RPMI7951 (cell line): ENCODE results near the gene MROH7. TPM values are rescaled to one million over a fixed set of nuclear protein-coding genes. Genes with fewer than 3 reads are reported as not detected.

Source experiments
- DNase-seq: peaks from one replicate; pipeline ENCODE4 v3.0.0-alpha.2; 2012; ENCODE audit warnings: low read depth
- total RNA-seq: library from RNA; depleted of rRNA; stranded (reverse); fragments of >200 nt; shearing (Covaris generic); gene quantifications from 2 replicates; pipeline ENCODE4 v1.2.3, GENCODE V29; 2014

Gene MROH7
- total RNA-seq, 1 experiment from 2014 or later = not detected

DNA sequence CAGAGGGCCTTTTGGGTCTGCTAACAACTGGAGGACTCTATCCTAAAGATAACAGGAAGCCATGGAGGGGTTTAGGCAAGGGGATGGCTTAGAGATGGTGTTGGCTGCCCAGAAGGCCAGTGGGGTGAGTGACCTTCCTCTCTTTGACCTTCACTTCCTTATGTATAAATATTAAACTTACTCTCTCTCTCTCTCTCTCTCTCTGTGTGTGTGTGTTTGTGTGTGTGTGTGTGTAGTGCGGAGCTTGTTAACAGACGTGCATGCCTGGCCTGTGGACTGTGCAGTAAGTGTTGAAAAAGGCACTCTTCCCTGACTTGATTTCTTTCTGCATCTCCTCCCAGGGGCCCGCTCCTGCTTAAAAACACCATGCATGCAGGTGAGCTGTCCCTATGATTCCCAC, 10.0 kb downstream of the MROH7 start:
- DNase-seq = no peak

DNA sequence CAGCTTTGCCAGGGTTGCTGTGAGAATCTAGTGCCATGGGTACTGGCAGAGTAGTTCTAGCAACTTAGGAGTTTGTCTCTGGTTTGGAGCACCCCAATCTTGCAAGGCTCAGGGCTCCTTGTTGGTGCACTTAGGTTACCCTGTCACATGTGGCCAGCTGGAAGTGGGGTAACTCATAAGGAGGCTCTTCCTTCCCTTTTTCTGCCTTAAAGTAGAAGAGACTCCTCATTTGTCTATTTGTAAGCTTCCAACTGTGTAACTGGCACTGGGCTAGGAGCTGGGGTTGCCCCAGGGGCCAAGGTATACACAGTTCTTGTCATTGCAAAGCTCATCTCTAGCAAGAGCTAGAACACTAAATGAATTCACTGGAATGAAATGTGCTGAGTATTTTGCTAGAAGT, 10.6 kb downstream of the MROH7 start:
- no peak for DNase-seq

DNA sequence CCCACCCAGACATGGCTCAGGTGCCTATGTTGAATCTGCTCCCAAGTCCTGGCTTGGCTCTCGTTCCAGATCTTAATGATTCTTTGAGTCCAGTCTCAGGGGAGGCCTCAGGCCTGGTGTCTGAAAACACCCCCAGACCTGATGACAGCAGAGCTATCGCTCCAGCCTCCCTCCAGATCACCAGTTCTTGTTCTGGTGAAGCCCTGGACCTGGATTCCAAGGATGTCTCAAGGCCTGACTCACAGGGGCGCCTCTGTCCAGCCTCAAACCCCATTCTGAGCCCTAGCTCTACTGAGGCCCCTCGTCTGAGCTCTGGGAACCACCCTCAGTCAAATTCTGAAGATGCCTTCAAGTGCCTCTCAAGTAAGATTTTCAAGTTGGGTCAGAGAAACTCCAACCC, 11.4 kb downstream of the MROH7 start:
- DNase-seq = no peak

DNA sequence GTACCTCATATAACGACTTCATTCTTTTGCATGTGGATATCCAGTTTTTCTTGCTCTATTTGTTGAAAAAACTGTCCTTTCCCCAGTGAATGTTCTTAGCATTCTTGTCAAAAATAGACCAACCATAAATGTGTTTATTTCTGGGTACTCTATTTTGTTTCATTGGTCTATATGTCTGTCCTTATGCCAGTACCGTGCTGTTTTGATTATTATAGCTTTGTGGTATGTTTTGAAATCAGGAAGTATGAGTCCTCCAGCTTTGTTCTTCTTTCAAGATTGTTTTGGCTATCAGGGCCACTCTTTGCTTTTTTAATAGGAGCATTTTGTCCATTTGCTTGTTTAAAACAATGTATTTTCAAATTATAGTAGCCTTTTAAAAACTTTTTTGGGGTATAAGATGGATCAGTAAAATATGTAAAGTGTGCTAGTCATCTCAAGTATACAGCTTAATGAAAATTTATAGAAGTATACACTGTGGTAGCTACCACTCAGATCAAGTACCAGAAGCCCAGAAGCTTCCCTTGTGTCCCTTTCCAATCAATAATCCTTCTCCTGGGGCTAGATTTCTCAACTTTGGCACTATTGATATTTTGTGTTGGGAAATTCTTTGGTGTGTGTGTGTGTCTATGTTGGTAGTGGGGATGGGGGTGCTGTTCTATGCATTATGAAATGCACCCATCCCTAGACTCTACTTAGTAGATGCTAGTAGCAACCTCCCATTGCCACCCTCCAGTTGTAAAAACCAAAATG, 16.8 kb downstream of the MROH7 start:
- DNase-seq = no peak

DNA sequence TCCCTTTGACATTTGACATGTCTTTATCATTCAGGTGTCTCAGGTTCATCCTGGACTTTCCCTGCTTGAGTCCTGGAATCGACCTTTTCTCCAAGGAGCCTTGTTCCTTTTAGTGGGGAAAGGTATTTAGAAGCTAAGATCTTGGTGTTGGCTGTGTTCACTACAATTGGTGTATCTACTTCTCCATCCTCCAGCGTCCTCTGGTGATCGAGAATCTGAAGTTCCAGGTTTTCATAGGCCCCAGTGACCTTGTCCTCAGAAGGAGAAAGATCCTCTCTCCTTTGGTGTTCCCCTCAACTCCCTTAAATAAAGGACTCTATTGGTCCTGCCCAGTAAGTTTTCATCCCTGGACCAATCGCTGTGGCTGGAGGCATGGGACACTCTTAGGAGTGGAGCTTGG, 22.1 kb downstream of the MROH7 start:
- DNase-seq = no peak

DNA sequence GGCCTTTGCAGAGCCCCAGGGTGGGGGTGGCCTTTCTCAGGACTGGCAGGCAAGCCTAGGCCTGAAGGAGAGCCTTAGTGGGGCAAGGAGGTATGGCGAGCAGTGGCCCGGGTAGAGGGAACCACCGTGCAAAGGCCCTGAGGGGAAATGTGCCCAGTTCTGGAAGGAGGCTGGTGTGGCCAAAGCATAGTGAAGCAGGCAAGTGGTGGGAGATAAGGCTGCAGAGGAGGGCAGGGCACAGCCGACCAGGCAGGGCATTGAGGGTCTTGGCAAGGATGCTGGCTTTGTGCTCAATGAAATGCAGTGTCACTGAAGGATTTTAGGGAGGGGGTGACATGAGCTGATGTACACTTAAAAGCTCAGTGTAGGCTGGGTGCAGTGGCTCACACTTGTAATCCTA, 22.8 kb downstream of the MROH7 start:
- DNase-seq = no peak

DNA sequence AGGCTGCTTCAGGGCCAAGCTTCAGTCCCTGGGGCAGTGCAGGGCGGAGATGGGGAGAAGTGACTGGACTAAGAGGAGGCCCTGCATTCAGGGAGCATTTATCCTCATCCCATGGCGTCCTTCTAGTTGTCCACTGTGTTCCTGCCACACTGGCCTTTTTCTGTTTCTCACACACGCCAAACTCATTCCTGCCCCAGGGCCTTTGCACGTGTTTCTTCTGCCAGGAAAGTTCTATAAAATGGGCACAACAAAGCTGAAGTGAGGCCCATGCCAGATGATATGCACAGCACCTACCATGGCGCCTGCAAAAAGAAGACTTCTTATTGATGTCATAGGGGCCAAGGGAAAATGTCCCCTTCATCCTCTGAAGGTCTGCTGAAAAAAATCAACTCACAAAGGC, 24.3 kb downstream of the MROH7 start:
- no peak for DNase-seq

DNA sequence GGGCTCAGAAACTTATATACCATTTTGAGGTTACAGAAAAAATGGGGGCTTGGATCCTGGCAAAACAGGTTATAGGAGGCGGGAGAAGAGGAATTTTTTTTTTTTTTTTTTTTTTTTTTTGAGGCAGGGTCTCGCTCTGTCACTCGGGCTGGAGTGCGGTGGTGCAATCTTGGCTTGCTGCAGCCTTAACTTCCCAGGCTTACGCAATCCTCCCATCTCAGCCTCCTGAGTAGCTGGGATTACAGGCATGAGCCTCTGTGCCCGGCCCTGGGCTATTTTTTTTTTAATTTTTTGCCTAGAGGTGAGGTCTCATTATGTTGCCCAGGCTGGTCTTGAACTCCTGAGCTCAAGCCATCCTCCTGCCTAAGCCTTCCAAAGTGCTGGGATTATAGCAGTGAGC, 24.7 kb downstream of the MROH7 start:
- DNase-seq = no peak

DNA sequence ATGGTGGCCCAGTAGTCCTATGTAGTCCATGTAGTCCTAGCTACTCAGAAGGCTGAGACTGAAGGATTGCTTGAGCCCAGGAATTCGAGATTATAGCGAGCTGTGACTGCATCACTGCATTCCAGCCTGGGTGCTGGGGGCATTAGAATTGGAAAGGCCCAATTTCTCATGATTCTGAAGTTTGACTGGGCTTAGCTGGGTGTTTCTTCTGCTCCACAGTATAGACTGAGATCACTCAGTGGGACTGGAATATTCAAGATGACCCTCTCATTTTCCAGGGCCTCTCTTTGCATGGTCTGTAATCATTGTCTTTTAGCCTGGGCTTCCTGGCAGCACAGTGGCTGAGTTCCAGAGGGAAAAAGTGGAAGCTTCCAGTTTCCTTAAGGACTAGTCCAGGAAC, 26.2 kb downstream of the MROH7 start:
- DNase-seq = no peak

DNA sequence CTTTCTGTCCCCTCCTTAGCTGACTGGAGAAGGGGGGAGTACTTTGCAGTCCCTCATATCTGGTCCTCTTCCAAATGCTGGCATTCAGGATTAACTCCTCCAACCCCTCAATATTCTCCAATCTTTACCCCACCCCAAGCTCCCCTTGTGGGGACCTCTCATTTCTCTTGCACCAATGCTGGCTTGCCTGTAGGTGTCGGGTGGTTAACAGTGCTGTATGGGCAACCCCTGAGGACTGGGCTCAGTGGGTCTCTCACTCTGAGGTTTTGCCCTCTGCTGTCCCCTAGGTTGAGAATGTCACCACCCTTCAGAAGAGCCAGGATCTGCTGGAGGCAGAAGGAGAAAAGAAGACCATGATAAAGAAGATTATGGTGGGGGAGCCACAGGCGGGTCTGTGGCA, 27.0 kb downstream of the MROH7 start:
- no peak for DNase-seq

DNA sequence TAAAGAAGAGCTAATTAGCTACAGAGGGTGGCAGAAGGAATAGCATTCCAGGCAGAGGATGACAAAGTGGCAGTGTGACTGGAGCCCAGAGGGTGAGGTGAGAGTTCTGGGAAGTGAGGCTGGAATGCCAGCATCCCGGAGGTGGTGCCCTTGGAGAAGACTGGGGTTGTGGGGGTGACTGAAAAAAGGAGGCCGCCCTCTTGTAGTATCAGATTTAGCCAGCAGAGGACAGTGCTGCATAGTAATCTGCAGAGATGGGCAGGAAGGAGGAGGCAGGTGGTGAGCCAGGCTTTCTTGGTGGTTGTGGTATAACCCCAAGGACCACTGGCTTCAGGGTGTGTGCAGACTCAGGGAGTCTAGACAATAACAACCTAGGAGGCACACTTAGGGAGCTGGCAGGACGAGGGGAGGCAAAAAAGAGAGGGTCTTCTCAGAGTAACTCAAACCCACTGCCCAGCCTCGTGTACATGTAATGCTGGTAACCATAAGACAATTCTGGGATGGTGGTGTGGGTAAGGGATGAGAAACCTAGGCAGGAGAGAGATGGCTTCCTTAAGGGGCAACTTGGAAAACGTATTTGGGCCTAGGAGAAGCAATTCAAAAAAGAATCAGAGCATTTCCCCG, 30.5 kb downstream of the MROH7 start:
- peak; percentile 41 for DNase-seq

DNA sequence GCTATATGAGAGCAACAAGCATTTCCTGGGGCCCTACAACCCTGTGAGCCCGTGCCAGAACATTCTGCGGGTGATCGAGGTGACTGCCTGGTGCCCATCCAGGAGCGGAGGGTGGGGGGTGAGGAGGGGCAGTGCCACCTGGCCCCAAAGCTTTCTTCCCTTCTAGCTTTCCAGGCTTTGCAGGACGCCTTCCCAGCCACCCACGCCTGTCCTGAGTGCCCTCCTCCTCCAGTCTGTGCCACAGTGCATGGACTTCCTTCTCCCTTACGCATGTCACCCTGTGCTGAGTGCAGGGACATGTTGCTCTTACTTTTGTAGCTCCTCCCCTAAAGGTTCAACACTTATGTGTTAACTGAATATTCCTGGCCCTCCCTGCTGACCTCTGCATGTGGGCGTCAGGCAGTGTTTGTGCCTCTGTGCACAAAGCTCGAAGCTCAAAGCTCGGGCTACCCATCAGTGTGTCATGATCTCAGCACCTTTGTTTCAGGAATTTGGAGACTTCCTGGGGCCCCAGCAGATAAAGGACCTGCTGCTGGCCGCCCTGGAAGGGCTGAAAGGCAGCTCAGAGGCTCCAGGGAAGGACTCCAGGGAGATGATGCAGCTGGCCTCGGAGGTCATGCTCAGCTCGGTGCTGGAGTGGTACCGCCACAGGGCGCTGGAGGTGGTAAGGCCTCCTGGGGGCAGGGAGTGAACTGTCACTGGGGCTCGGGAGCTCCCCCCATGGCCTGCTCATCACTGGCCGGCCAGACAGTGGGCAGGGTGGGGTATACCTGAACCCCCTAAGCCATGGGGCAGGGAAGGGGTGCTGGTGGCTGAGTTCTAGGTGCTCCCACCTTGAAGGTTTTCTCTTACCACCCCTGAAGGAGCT, 37.4 kb downstream of the MROH7 start:
- DNase-seq = no peak

DNA sequence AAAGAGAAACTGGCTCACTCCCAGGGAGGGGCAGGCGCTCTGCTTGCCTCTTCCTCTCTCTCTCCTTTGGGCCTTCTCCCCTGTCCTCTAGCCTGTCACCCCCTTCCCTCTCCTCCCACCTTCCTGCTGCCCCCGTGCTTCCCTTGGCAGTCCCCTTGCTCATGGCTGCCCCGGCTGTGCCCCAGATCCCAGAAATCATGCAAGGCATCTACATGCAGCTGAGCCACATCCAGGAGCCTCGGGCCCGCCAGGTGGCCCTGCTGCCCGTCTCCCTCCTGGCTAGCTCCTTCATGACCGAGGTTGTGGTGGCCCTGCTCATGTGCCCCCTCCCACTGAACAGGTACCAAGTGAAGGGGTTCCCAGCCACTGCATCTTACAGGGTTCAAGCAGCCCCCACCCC, 38.1 kb downstream of the MROH7 start:
- DNase-seq = no peak

DNA sequence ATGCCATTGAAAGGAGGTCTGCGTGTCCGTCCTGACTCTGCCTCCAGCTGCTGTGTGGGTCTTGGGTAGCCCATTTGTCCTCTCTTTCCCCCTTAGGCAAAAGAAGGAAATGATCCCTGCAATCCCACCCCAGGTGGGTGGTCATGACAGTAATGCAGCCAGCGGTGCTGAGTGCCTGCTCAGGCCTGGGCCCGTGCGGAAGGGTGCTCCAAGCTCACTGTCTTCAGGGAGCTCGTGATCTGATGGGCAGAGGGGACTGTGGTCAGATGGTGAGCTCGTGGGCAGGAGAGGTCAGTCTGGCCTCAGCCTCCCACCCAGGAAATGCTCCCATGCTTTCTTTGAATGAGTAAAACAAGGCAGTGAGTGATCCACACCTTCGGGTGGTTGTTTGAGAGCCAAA, 38.8 kb downstream of the MROH7 start:
- no peak for DNase-seq

DNA sequence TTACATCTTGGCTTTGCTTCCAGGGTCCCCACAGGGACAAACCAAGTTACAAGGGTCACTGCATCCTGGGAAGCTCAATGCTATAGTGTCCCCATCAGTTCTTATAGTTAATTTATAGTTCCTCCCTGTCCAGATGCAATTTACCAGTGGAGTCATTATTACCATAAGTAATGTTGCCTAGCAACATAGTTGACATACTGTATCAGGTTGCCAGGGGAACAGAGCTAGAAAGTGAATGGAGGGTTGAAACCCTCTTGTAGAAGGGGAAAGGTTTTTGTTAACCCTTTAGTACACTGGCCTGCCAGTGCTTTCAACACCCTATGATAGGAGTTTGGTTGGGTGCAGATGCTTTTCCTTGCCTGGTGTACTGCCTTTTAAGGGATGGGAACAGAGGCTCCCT, 39.8 kb downstream of the MROH7 start:
- no peak for DNase-seq

DNA sequence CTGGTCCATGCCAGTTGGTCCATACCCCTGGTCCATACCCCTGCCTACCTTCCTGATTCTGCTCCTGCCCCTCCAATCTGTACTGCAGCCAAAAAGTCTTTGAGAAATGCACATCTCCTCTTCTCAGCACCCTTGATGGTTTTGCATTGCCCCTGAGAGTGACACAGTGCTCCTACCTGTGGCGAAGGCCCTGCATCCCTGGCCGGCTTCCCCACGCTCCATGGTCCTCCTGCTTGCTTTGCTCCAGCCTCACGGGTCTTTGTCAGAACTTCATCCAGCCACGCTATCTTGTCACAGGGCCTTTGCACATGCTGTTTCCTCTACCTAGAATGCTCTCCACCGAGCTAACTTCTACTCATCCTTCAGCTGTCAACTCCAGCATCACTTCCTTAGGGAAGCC, 41.9 kb downstream of the MROH7 start:
- no peak for DNase-seq

DNA sequence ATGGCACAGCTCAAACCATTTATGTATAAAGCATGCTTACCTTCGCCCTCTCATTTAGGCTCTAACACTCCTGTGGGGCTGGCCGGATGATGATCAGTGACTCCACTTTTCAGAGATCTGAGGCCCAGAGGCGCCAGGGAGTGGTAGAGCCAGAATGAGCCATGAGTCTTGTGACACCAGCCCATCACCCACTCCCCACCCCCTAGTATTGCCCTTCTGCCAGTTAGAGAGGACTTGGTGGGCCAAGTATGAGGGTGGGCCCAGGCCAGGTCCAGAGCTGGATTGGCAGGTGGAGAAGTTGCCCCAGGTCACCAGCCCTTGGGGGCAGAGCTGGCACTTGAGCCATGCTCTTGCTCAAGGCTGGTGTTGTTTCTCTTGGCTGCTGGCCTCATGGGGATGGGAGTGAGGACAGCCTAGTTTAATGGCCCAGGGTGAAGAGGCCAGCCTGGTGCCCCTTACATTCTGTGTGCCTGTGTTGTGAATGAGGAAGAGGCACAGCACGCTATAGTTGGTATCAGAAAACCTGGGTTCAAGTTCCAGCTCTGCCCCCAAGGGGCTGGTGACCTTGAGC, 43.8 kb downstream of the MROH7 start:
- DNase-seq = no peak

DNA sequence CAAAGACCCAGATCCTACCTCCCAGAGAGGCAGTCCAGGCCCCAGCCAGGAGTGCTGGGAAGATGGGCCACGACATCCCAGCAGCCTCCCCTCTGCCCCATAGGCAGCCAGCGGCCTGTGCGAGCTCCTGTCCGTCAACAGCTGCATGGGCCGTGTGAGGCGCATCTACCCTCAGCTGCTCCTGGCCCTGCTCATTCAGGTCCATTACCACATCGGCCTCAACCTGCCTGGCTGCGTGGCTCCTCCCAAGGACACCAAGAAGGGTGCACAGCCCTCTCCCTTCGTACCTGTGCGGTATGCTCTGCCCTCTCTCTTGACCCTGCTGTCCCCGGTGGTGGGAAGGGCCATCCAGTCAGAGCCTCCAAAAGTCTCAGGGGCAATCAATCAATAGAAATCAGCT, 44.6 kb downstream of the MROH7 start:
- DNase-seq = no peak

DNA sequence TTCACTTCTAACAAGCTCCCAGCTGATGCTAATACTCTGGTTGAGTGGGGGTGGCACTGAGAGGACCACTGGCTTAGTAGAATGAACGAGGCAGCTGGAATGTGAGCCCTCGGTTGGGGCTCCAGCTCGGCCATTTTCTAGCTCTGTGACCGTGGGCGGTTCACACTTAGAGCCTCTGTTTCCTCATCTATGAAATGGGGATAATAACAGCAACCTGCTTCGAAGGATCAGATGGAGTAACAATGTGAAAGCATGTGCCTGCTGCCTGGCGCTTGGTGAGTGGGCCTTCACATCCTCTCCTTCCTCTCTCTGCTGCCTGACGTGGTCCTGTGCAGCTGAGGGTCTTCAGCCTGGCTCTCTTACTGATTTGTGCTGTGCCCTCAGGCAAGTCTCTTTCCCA, 53.2 kb downstream of the MROH7 start:
- DNase-seq = no peak

DNA sequence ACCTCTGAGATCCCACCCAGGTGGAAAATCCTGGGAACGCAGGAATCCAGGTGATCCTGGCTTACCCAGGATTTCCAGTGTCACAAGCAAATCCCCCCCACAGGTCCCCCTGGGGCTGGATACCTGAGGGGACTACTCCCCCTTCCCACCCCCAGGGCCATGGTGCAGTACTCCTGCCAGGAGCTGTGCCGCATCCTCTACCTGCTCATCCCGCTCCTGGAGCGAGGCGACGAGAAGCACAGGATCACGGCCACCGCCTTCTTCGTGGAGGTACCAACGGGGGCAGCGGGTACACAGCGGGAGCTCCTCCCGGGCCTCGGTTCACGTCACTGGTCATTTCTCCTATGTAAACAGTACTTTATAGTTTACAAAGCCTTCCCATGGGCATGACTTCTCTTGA, 53.6 kb downstream of the MROH7 start:
- no peak for DNase-seq

DNA sequence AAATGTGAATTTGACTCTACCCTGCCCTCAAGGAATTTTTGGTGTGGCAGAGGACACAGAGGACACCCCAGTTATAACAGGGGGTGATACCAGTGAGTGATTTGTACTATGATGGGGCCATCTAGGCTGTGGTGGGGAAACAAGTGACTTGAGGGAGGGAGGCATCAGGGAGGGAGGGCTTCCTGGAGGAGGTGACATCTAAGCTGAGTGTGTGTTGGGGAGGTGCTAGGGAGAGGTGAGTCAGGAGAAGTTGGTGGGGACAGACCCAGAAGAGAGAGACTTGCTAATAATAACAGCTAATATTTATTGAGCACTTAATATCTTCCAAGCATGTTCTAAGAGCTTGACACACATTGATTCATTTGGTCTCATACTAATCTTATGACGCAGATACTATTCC, 54.2 kb downstream of the MROH7 start:
- no peak for DNase-seq

DNA sequence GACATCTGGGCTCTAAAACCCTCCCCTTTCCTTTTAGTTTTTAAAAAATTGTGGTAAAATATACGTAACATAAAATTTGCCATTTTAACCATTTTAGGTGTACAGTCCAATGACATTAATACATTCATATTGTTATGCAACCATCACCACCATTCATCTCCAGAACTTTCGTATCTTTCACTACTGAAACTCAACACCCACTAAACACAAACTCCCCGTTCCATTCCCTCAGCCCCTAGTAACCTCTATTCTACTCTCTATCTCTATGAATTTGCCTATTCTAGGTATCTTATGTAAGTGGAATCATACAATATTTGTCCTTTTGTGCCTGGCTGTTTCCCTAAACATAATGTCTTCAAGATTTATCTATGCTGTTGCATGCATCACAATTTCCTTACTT, 54.7 kb downstream of the MROH7 start:
- DNase-seq = no peak

DNA sequence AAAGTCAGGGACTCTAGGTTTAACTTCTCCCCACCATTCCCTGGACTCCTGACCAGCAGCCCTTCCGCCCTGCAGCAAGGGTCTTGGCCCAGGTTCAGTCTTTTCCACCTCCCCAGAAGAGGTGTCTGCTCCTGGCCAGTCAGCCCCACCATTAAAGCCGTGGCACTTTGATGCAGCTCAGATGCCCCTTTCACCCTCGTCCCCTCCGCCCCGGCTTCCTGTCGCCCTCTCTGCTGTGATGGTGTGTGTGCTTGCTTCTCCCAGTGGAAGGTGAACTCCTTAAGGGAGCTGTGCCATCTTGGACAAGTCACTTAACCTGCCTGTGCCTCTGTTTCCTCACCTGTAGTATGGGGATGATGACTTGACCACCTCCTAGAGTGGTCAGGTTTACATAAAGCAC, 56.3 kb downstream of the MROH7 start:
- DNase-seq = no peak
